GM21619 (cell line): ENCODE results near the gene CHD2.
"Not testable (repeated sequence)": the region's sequence is repeated elsewhere in the genome, so short reads cannot be mapped to it uniquely, and the experiment has no call there.

Source experiments
- ATAC-seq: cut with Tn5 transposase; IDR thresholded peaks from one replicate; pipeline ENCODE4 v1.9.1; 2021; ENCODE audit not compliant: unreplicated experiment

Gene CHD2

DNA sequence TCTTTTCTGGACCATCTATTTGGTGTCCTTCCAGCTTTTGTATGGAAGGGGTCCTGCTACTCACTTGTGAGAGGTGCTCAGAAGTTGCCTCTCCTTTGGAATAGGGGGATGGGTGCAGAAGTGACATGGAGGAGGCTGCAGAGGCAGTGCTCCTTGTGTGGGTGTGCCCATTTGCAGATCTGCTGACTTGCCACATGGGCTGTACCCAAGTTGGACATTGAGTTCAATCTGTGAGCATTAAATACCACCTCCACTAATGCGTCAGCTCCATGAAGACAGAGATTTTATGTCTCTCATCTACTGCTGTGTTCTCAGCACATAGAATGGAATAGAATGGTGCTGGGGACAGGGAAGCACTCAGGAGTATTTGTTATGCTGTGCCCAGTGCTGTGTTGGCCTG is 112.7 kb downstream of the CHD2 start:
- no peak for ATAC-seq

GRCh38 chr15:93017526-93017925 is 117.4 kb downstream of the CHD2 start:
- no peak for ATAC-seq

GRCh38 chr15:93018574-93018973 is 118.5 kb downstream of the CHD2 start:
- no peak for ATAC-seq

GRCh38 chr15:93019090-93019489 is 119.0 kb downstream of the CHD2 start:
- no peak for ATAC-seq

GRCh38 chr15:93019971-93020370 is 119.8 kb downstream of the CHD2 start:
- no peak for ATAC-seq

- ATAC-seq: peak; percentile 96
These were observed 121.0 kb downstream of the CHD2 start for GRCh38 chr15:93020976-93021772.

DNA sequence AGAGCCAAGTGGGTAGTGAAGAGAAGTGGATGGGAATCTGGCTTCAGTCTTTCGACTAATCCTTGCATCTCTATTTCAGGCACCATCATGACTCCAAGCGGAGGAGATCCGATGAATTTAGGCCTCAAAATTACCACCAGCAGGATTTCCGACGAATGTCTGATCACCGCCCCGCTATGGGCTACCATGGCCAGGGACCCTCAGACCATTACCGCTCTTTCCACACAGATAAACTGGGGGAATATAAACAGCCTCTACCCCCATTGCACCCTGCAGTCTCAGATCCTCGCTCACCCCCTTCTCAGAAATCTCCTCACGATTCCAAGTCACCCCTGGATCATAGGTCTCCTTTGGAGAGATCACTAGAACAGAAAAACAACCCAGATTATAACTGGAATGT is 124.2 kb downstream of the CHD2 start:
- ATAC-seq: no peak

DNA sequence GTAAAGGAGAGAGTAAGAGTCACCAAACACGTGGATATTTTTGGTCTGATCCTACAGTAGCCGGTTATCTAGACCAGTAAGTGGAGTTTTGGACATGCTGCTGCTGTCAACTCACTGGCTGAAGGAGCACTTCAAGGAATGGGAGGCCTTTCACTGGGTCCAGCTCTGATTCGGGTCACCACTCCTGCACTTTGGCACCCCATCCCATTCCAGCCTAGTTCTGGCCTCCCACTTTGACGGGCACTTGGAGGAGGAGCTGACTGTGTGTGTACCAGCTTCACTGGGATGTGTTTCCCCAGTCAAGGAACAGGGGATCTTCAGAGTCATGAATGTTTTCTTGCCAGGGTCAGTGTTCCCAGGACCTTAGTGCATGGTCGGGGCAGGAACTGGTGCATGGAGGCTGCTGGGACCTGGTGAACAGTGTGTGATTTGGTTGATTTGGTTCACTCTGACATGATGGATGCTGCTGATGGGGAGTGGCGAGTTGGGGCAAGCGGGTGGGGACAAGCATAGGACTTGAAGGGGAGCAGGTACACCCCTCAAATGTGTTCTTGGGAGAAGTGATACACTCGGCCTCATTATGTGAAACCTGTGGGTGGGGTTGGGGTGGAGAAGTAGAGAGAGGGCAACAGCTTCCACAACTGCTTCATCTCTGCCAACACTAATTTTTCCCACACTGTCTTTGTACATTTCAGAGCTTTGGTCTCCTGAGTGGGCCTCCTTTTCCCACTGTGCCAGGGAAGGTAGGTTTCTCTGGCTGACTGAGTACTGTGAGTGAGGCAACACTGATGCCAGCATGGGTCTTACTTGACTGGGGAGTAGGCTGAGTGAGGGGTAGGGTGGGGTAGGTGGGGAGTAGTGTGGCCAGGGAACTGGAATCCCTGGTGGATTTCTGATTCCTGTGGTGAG is 124.8 kb downstream of the CHD2 start:
- no peak for ATAC-seq

- ATAC-seq: no peak
These were observed 125.5 kb downstream of the CHD2 start for GRCh38 chr15:93025625-93025982.

DNA sequence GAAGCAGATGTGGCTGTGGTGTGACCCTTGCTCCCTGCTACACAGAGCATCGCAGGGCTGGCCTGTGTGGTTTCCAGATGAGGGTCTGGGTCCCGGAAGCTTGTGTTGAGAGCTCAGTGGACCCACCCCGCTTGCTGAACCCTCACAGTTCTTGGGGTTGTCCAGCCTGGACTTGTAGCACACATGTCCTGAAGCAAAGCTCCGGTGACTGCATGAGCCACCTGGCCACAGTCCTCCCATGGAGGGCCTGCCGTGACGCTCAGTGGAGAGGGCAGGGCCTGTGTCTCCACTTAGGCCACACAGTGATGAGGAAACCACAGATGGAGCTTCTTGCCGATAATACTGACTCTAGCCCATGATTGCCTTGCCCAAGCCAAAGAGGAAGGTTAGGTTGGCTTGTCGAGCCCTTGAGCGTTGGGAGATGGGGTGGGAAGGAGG is 126.3 kb downstream of the CHD2 start:
- ATAC-seq: no peak

DNA sequence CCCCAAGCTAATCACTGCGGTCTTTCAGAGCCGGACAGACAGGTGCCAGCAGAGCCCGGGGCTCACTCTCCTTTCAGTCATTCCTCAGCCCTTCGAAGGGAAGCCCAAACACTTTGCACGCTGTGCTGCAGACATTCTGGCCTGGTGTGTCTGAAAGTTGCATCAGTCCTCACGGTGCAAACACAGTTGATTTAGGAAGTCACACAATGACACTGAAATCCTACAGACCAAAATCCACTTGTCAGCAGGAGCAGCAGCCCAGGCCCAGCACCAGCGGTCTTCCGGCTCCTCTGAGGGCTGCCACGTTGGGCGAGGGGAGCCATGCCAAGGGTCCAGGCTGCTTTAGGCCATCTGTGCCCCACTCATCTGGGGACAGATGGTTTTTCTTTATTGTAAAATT is 127.3 kb downstream of the CHD2 start:
- ATAC-seq: no peak

DNA sequence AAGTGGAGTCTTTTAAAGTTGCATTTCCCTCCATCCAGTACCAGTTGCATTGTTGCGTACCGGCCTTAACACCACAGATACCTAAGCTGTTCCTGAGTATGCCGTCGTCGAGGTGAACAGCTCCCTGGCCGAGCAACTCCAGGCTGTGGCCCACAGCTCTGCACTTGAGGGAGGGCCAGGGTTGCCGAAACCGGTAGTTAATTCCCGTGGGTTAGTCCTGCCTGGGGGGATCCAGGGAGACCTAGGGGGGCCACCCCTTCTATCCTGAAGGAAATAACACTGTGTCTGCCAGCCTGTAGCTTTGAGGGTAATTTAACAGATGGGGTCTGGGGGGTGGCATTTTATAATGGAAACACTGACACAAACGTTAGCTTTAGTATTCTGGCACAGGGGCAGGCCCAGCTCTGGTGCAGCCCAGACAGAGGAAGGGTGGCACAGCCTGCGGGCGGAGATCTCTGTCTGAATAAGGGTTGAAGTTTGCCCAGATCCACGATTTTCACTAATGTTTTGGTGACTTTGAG is 128.0 kb downstream of the CHD2 start:
- no peak for ATAC-seq

GRCh38 chr15:93028632-93029213 is 128.6 kb downstream of the CHD2 start:
- ATAC-seq: no peak

GRCh38 chr15:93029214-93029835 is 129.2 kb downstream of the CHD2 start:
- no peak for ATAC-seq

- no peak for ATAC-seq
These were observed 129.8 kb downstream of the CHD2 start for GRCh38 chr15:93029836-93030429.

GRCh38 chr15:93030430-93031102 is 130.4 kb downstream of the CHD2 start:
- ATAC-seq: peak; percentile 84

GRCh38 chr15:93031103-93031464 is 131.0 kb downstream of the CHD2 start:
- no peak for ATAC-seq

DNA sequence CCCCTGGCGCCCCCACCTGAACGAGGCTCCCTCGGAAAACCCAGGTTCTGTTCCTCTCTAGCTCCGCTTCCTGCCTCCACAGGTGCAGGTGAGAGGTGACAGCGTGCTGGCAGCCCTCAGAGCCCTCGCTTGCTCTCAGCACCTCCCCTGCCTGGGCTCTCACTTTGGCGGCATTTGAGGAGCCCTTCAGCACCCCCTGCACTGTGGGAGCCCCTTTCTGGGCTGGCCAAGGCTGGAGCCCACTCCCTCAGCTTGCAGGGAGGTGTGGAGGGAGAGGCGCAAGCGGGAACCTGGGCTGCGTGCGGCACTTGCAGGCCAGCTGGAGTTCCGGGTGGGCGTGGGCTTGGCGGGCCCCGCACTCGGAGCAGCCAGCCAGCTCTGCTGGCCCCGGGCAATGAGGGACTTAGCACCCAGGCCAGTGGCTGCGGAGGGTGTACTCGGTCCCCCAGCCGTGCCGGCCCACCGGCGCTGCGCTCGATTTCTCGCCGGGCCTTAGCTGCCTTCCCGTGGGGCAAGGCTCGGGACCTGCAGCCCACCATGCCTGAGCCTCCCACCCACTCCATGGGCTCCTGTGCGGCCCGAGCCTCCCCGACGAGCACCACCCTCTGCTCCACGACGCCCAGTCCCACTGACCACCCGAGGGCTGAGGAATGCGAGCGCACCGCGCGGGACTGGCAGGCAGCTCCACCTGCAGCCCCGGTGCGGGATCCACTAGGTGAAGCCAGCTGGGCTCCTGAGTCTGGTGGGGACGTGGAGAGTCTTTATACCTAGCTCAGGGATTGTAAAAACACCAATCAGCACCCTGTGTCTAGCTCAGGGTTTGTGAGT is 131.6 kb downstream of the CHD2 start:
- ATAC-seq: not testable (repeated sequence)

- ATAC-seq: not testable (repeated sequence)
These were observed 132.5 kb downstream of the CHD2 start for GRCh38 chr15:93032515-93033206.
